Endothelial cell (in vitro differentiated cells): ENCODE results near the gene WDR31. TPM values are rescaled to one million over a fixed set of nuclear protein-coding genes. Genes with fewer than 3 reads are reported as not detected.

ENCODE experiments used
- DNase-seq: peaks from one replicate; pipeline ENCODE4 v3.0.0; 2021; ENCODE audit warnings: low spot score
- H3K27ac Mint-ChIP-seq: one replicate; pipeline ENCODE4 v1.8.0; 2021; ENCODE audit warnings: mixed read lengths, inconsistent platforms; ENCODE audit not compliant: unreplicated experiment
- H3K27me3 Mint-ChIP-seq: one replicate; pipeline ENCODE4 v1.8.0; 2021; ENCODE audit warnings: mild to moderate bottlenecking, moderate library complexity, mixed read lengths, inconsistent platforms; ENCODE audit not compliant: unreplicated experiment
- H3K36me3 Mint-ChIP-seq: one replicate; pipeline ENCODE4 v1.8.0; 2021; ENCODE audit warnings: mild to moderate bottlenecking, low read depth, mixed read lengths, inconsistent platforms; ENCODE audit not compliant: unreplicated experiment
- H3K4me1 Mint-ChIP-seq: one replicate; pipeline ENCODE4 v1.8.0; 2021; ENCODE audit warnings: mild to moderate bottlenecking, mixed read lengths, inconsistent platforms; ENCODE audit not compliant: unreplicated experiment
- H3K4me3 Mint-ChIP-seq: one replicate; pipeline ENCODE4 v1.8.0; 2021; ENCODE audit warnings: mild to moderate bottlenecking, mixed read lengths, inconsistent platforms; ENCODE audit not compliant: unreplicated experiment
- H3K9me3 Mint-ChIP-seq: one replicate; pipeline ENCODE4 v1.8.0; 2021; ENCODE audit warnings: mixed read lengths, inconsistent platforms; ENCODE audit not compliant: unreplicated experiment
- CTCF ChIP-seq: fragments of 200-600 bp; sonication (generic); IDR thresholded peaks from one replicate; pipeline ENCODE4 v1.5.0; 2021; ENCODE audit warnings: antibody characterized with exemption; ENCODE audit not compliant: unreplicated experiment
- total RNA-seq: library from RNA; stranded (reverse); fragmentation: NEBNext Ultra II Directional; extraction: Animal tissue kit (Norgen Biotek cat#: 25700); gene quantifications from one replicate; pipeline ENCODE4 v1.2.1, GENCODE V29; 2021; ENCODE audit not compliant: unreplicated experiment

The WDR31 gene
- total RNA-seq, 1 donor from 2014 or later, result 0.95 TPM

DNA sequence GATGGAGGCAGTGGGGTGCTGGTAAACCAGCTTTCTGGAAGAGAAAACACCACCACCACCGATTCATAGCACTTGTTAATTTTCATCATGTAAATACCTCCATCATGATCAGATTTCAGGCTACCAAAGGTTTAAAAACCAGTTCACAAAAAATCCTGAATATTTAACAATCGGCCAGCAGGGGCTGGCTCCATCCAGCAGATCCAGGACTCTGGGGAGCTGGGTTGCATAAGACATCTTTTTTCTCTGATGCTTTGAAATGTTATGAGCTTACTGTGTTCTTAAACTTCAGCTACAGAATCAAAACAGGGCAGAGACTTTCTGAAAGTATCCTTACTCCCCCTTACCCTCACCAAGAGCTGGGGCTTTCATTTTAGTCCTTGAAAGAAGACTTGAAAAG lies 22.3 kb downstream of the WDR31 start:
- H3K27me3 Mint-ChIP-seq, result no peaks in the 10 kb centered on the region
- DNase-seq, result no peak
- TF ChIP-seq CTCF, result peak; percentile 12
- H3K27ac Mint-ChIP-seq, result no peak overlapping the region
- H3K9me3 Mint-ChIP-seq, result no peaks in the 10 kb centered on the region
- H3K36me3 Mint-ChIP-seq, result no peaks in the 10 kb centered on the region
- no peaks in the 10 kb centered on the region for H3K4me1 Mint-ChIP-seq
- H3K4me3 Mint-ChIP-seq, result no peak overlapping the region

GRCh38 chr9:113316030-113316429 lies 24.0 kb downstream of the WDR31 start:
- Mint-ChIP-seq H3K27me3 (no peaks in the 10 kb centered on the region), H3K4me3 (no peak overlapping the region), H3K9me3 (no peaks in the 10 kb centered on the region), H3K27ac (no peak overlapping the region), H3K4me1 (no peaks in the 10 kb centered on the region), H3K36me3 (no peaks in the 10 kb centered on the region)
- no peak for DNase-seq
- TF ChIP-seq CTCF, result no peak

DNA sequence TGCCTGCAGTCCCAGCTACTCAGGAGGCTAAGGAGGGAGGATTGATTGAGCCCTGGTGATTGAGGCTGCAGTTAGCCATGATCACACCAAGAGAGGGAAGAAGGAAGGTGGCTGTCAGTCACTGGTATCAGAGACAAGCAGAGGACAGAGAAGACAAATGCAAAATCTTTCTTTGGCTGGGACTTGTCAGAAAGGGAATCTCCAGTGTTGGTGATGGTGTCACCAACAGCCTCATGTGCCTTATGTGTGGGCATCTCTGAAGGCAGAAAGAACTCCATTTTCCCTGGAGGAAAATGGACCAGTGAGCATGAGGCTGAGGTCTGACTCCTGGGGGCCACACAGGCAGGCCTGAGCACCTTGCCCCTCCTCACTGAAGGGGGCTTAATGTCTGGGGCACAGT lies 24.8 kb downstream of the WDR31 start:
- no peak for TF ChIP-seq CTCF
- Mint-ChIP-seq H3K27me3 (no peaks in the 10 kb centered on the region), H3K36me3 (no peaks in the 10 kb centered on the region), H3K27ac (no peak overlapping the region), H3K4me1 (no peaks in the 10 kb centered on the region), H3K9me3 (no peaks in the 10 kb centered on the region), H3K4me3 (no peak overlapping the region)
- DNase-seq, result no peak

DNA sequence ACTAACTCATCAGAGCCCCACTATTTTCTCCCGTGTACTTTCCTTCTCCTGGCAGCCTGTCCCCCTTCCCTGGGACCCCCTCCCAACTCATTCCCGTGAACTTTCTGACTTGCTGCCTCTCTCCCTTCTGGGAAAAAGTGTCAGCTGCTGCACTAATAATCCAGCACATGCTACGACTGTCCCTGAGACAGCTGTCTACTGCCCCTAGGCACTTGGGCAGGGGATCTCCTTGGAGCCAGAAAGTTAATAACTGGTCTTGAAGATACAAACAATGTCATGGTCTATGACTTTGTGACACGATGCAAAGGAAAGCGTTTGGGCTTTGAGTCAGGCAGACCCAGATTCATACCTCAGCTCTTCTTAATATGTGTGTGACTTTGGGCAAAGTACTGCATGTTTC lies 26.8 kb downstream of the WDR31 start:
- Mint-ChIP-seq H3K27ac (no peak overlapping the region), H3K9me3 (no peaks in the 10 kb centered on the region), H3K27me3 (no peaks in the 10 kb centered on the region), H3K4me3 (no peak overlapping the region), H3K4me1 (no peaks in the 10 kb centered on the region), H3K36me3 (no peaks in the 10 kb centered on the region)
- no peak for DNase-seq
- no peak for TF ChIP-seq CTCF

GRCh38 chr9:113311961-113312360 lies 28.1 kb downstream of the WDR31 start:
- Mint-ChIP-seq H3K4me3 (no peak overlapping the region), H3K27me3 (no peaks in the 10 kb centered on the region), H3K36me3 (no peaks in the 10 kb centered on the region), H3K27ac (no peak overlapping the region), H3K9me3 (no peaks in the 10 kb centered on the region), H3K4me1 (no peaks in the 10 kb centered on the region)
- no peak for TF ChIP-seq CTCF
- no peak for DNase-seq
